ENCODE results near the gene MED16. TPM values are rescaled to one million over a fixed set of nuclear protein-coding genes. Genes with fewer than 3 reads are reported as not detected.

MED16 gene
- total and polyA plus RNA-seq, 2 of the 13 experiments (the other 11 are each of a cell fraction or from before 2014, with no cell fraction given): 13.3 to 14.8 TPM

DNA sequence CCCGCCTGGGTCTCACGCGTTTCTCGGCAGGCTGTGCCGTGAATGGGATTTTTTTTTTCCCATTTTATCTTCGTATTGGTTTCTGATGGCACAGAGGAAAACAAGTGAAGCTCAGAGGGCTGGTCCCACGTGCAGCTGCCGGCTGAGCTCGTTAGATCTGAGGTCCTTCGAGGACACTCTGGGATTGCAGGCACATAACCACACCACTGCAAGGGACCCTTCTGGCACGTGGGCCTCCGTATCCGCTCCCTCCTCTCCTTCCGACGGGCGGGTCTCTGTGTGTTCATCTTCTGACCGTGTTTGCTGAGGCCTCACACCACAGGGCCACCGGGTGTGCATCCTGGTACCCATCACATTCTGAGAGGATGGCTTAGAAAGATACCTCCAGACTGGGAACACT is 16.9 kb downstream of the MED16 start (continued):
- TF ChIP-seq TARDBP (CRISPR knock-in tag; IDR thresholded peaks at IDR 0.05) (no peak), ZNF143 (CRISPR knock-in tag; IDR thresholded peaks at IDR 0.05) (no peak), ZNF788 (CRISPR knock-in tag; IDR thresholded peaks at IDR 0.05; ENCODE audit: borderline replicate concordance) (no peak), ARNT (IDR thresholded peaks at IDR 0.05) (no peak), NKX3-1 (CRISPR knock-in tag; IDR thresholded peaks at IDR 0.05) (no peak)

DNA sequence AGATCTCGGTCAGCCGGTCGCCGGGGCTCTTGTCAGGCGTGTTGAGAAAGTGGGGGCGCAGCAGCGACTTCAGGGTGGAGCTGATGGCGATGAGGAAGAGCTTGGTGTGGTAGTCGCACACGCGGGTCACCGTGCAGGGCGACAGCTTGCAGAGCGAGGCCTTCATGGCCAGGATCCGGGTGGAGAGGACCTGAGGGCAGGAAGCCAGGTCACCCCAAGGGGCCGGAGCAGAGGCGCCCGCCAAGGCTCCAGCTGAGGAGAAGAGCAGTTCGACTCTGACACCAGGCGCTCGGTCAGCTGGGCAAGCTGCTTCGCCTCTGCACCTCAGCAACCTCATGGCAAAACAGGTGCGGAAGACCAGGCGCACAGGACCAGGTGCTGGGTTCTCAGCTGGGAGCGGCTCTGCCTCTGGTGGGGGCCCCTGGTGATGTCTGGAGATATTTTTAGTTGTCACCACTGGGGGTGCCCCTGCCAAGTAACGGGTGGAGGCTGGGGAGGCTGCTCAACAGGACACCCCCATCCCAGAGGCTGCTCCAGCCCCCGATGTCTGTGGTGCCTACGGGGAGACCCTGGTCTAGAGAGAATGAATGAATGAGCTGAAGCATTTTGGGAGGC is 17.6 kb downstream of the MED16 start:
- Histone ChIP-seq H3K4me2 (ENCODE audit: low read depth, low read length) (no peak overlapping the region), H3K9me3 (ENCODE audit: low read length) (no peaks in the 10 kb centered on the region), H2AFZ (ENCODE audit: low read length) (no peak overlapping the region), H3K36me3 (replicated peaks in 1 of 2; ENCODE audit: control insufficient read depth in 1 of 2, insufficient read depth in 2 of 2, low read length in 2 of 2) (peaks cover 4 to 6% of the 10 kb centered on the region in 2 experiments; a peak in 4 of 5 replicates), H3K4me1 (ENCODE audit: insufficient read depth, low read length) (no peaks in the 10 kb centered on the region), H4K20me1 (ENCODE audit: insufficient read depth, low read length) (no peaks in the 10 kb centered on the region), H3K79me2 (ENCODE audit: insufficient read depth, low read length) (no peaks in the 10 kb centered on the region), H3K27ac (ENCODE audit: extremely low read length, insufficient read depth, low read length) (no peak overlapping the region), H3K27me3 (ENCODE audit: control insufficient read depth in 1 of 2, insufficient read depth in 2 of 2, low read length in 2 of 2) (no peaks in the 10 kb centered on the region), H3K4me3 (replicated peaks in 1 of 3; ENCODE audit: insufficient read depth in 1 of 3, low read depth in 2 of 3, low read length in 3 of 3) (no peak overlapping the region), H3K9ac (ENCODE audit: insufficient read depth, low read depth, low read length) (no peak overlapping the region)
- ChIA-PET POLR2A (interaction anchor here (0.9 kb wide), 1 partner anchor 14 kb away, joined by 3 read pairs; no protein-coding TSS in a partner anchor), CTCF (ENCODE audit: low intra/inter-chr PET ratio, low total read pairs) (no interaction called here)
- DNase-seq (ENCODE audit: low spot score) (no peak), FAIRE-seq (no peak), ATAC-seq (no peak)
- BruUV-seq (replicated peaks): no TSS peak
- in situ Hi-C loops (cut with HindIII; ENCODE audit: extremely low pct_ligation_motif_present, low pct_unique_long_range_greater_than_20kb) (no loop called here), intact Hi-C loops (cut with micrococcal nuclease; ENCODE audit: unreplicated experiment) (no loop called here)
- TF ChIP-seq PHF5A (CRISPR knock-in tag; IDR thresholded peaks at IDR 0.05; ENCODE audit: low read depth, unreplicated experiment): no peak
- no peak for TF ChIP-seq ELF4 (CRISPR knock-in tag; IDR thresholded peaks at IDR 0.05; ENCODE audit: borderline replicate concordance)
- TF ChIP-seq, protein P1, sequence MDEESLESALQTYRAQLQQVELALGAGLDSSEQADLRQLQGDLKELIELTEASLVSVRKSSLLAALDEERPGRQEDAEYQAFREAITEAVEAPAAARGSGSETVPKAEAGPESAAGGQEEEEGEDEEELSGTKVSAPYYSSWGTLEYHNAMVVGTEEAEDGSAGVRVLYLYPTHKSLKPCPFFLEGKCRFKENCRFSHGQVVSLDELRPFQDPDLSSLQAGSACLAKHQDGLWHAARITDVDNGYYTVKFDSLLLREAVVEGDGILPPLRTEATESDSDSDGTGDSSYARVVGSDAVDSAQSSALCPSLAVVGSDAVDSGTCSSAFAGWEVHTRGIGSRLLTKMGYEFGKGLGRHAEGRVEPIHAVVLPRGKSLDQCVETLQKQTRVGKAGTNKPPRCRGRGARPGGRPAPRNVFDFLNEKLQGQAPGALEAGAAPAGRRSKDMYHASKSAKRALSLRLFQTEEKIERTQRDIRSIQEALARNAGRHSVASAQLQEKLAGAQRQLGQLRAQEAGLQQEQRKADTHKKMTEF (CRISPR knock-in tag; IDR thresholded peaks at IDR 0.05): no peak
- no peak for TF ChIP-seq IKZF4 (CRISPR knock-in tag; IDR thresholded peaks at IDR 0.05; ENCODE audit: borderline replicate concordance, low read depth, not compliant biosample characterization)
- TF ChIP-seq YEATS2 (CRISPR knock-in tag; IDR thresholded peaks at IDR 0.05; ENCODE audit: borderline replicate concordance): no peak
- TF ChIP-seq FOXA1 (IDR thresholded peaks at IDR 0.05): no peak
- no peak for TF ChIP-seq FOXA1 (CRISPR knock-in tag; IDR thresholded peaks at IDR 0.05)
- TF ChIP-seq ZFP36L2 (CRISPR knock-in tag; IDR thresholded peaks at IDR 0.05): no peak
- 96% methylated on average over 22 of the region's 28 CpGs for WGBS (ENCODE audit: low lambda C conversion rate)
